GM19324 (cell line): ENCODE measurements around the gene CELA1.
"Not testable (repeated sequence)": the region's sequence is repeated elsewhere in the genome, so short reads cannot be mapped to it uniquely, and the experiment has no call there.

Source experiments
- ATAC-seq: cut with Tn5 transposase; IDR thresholded peaks from one replicate; pipeline ENCODE4 v1.9.1; 2021; ENCODE audit warnings: mild to moderate bottlenecking, moderate library complexity; ENCODE audit not compliant: unreplicated experiment, low FRiP score

Gene CELA1

DNA sequence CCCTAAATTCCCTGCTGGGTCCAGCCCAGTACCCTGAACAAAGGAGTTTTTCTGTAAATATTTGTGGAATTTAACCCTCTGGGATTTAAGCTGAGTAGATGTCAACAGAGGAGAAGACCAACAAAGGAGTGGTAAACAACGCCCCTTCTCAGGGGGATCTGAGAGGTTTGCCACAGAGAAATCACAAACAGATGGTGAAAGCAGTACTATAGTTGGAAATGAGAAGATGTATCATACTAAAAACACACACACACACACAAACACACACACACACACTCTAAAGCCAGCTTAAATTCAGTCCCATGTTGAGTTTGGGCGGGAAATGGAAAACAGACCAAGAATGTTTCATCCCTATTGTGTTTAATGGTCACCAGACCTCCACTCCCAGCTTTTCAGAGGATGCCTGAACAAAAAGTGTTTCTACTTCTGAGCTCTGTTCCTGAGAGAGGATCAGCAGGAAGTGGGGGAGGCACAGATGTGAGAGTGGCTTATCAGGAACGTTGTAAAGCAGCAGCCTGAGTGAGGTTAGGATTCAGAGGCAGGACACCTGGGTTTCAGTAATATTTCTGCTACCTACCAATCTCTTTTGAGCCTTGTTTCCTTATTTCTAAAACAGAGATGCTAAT lies 25.7 kb downstream of the CELA1 start:
- no peak for ATAC-seq

- no peak for ATAC-seq
Measured at GRCh38 chr12:51320311-51320694, 26.2 kb downstream of the CELA1 start.

DNA sequence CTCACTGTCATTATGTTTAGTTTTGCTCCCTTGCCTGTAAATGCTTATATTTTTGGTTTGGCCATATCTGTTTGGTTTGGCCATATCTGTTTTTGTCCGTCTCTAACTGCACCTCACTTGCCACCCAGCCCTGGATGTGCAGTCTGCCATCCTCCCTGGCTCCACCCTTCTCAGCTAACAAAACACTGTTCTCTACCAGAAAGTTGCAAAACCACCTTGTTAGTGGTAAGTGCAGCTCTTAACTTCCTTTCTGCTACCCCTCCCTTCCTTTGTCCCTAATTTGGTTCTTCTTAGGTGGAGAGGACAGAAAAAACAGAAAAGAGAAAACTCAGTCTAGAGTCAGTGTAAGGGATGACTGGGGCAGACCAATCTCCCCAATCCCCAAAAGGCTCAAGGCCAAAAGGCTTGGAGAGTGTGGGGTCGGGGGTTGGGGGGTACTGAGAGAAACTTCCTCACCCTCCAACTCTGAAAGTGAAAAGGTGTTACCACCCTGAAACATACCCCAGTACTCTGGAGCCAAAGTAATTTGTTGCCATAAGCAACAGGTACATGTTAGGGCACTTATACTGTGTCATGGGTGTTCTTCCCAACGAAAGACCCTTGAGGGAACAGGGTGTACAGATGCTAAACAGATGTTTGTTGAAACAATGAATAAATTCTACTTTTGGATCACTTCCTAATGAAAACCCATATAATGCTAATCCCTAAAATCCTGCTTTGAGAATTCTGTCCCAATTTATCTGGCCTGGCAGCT lies 27.5 kb downstream of the CELA1 start:
- ATAC-seq: peak; percentile 55

DNA sequence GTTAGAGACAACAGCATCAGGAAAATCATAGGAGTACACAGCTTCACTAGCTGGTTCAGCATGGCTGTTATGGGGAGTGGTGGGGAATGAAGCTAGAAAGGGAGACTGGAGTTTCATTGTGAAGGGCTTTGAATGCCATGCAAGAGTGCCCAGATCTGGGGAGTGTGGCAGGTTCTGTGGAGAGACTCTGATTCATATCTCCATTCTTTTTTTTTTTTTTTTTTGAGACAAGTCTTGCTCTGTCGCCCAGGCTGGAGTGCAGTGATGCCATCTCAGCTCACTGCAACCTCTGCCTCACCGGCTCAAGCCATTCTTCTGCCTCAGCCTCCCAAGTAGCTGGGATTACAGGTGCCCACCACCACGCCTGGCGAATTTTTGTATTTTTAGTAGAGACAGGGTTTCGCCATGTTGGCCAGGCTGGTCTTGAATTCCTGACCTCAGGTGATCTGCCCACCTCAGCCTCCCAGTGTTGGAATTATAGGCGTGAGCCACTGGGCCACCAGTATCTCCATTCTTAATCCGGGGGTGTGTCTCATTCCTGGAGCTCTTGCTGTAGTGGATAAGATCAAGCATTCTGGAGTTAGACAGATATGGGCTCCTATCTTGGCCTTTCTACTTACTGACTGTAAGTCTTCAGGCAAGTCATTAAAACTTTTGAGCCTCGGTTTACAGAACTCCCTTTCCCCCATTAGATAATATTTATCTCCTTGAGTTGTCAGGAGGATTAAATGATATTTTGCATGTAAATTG lies 28.2 kb downstream of the CELA1 start:
- not testable (repeated sequence) for ATAC-seq

- ATAC-seq: no peak
Measured at GRCh38 chr12:51311389-51311788, 35.1 kb downstream of the CELA1 start.

DNA sequence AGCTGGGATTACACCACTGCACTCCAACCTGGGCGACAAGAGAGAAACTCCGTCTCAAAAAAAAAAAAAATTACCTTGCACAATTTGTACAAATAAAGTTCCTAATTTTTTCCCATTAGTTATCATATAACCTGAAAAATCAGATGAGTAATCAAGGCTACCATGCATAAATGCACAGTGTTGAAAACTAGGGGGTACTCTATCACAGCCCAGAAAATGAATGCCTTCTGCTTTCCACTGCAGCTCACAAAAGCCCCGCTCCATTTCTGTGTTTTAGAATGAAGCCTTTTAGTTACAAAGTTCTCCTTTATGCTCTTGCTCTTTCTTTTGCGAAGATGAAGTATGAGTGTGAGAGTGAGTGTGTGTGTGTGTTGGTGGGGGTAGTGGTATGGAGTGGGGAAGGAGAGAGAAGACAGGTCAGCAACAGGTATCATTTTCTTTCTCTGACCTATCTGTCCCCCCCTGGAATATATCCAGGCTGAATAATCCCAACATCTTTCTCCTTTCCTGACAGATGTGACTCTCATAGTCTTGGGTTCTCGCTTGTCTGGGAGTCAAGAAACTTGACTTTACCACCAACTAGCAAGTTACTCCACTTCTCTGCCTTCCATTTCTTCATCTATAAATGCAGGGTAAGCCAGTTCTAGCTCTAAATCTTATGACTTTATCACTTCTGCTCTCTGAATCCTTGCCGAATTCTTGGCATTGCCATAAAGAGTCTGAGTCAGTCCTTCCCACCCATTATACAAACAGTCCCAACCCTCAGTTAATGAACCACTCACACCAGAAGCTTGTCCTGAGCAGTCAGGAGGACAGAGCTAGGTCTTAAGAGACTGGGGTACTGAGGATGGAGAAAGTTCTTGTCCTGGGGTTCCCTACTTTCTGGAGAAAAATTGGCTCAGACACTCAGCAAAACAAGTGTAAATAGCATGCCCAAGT lies 38.6 kb downstream of the CELA1 start:
- ATAC-seq: no peak

DNA sequence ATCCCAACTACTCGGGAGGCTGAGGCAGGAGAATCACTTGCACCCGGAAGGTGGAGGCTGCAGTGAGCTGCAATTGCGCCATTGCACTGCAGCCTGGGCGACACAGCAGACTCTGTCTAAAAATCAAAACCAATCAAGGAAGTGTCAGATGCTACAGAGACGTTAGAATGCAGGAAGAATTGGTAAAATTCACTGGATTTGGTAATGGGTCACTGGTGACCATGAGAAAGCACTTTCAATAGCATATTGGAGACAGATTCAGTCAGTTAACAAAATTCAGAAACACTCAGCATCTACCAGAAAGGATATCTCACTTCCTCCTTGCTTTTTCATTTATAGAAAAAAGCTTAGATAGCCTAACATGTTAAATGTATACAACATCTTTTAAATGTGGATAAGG lies 40.0 kb downstream of the CELA1 start:
- no peak for ATAC-seq

- not testable (repeated sequence) for ATAC-seq
Measured at GRCh38 chr12:51300768-51301167, 45.7 kb downstream of the CELA1 start.

- ATAC-seq: no peak
Measured at GRCh38 chr12:51295651-51296050, 50.8 kb downstream of the CELA1 start.

GRCh38 chr12:51294097-51294496 lies 52.4 kb downstream of the CELA1 start:
- ATAC-seq: not testable (repeated sequence)

DNA sequence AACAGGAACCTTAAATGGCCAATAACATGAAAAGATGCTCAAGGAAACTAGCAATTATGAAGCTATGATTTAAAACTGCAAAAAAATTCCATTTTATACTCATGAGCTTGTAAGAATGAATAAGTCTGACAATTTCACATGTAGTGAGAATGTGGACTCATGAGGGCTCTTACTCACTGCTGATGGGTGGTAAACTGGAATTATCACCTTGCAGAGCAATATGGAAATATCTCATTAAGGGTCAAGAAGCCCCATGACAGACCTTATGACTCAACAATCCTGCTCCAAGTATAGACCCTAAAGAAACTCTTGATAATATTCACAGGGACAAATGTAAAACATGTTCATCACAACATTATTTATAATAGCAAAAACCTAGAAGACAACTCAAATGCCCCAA lies 52.8 kb downstream of the CELA1 start:
- ATAC-seq: no peak

DNA sequence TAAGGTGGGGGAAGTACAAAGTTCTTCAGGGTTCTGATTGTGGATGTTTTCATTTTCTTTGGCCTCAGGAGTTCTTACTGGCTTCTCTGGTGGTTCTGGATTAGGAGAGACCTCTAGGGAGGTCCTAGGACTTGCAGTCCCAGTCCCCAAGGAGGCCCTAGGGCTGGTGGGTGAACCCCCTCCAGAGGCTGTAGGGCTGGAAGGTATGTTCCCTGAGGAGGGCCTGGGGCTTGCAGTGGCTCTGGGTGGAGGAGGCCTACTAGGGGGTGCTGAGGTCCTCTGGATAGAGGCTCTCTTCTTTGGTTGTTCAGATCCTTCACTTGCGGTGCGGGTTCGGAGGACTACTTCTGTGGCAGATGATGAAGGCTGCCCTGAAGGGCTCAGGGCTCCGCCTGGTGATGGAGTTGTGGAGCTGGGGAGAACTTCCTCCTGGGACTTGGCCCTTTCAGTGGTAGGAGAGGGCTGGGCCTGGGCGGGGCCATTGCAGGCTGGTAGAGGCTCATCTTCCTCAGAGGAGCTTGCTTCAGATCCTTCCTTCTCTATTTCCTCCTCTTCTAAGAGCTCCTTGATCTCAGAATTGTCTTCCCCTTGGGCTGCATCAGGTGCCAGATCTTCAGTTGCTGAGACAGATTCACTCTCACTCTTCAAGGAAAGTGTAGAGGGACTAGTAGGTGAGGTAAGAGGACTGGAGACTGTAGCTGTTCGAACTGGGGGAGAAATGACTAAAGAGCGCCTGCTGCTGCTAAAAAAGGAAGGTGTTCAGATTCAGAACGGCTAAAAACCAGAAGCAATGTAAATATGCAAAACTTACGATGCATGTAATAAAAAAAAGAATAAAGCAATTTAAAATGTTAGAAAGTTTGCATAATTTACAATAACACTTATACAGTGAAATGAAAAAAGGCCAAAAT lies 54.6 kb downstream of the CELA1 start:
- not testable (repeated sequence) for ATAC-seq

DNA sequence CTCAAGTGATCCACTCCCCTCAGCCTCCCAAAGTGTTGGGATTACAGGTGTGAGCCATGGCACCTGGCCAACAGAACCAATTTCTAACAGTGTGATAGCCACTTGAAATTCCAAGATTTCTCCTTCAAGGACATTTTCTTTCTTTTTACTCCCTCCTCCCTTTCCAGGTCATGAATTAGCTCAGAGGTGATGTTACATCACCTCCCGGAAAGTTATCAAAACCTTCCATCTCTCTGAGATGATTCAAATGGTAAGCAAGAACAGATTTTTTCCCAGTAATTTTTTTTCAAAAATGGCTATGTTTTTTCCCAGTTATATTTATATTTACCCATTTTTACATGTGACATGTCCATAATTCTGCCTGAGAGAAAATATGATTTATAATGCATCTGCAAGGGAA lies 60.6 kb downstream of the CELA1 start:
- no peak for ATAC-seq

DNA sequence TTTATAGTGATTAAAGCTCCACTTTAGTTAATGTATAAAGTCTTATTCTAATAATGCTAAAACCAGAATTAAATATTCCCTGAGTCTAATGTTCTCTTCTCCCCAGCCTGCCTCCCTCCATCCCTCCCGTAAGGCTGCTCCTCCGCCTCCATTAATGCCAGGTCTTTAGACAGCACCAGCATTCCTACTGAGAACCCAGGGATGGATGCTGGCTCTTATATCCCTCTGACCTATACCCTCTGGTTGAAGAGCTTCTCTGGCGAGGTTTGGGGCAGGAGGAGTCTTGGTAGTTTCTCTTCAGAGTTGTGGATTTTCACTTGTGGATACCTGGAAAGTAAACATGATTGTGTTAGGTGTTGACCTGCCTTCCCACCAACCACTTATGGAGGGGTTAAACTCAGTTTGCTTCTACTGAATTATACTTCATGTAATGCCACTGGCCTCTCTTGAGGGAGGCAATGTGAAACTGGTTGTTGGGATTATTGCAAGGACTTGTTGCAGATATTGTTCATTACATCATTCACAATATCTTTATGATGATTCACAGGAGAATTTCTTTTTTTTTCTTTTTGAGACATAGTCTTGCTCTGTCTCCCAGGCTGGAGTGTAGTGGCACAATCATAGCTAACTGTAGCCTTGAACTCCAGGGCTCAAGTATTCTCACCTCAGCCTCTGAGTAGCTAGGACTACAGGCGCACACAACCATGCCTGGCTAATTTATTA lies 65.1 kb downstream of the CELA1 start:
- no peak for ATAC-seq
